Measurements from ENCODE around the gene F5.
A peak's percentile ranks its signal among the peaks of the same experiment; 100 is the strongest.

F5 gene

GRCh38 chr1:169475806-169476387 is 110.4 kb downstream of the F5 start:
- DNase-seq: no peak

- no peak for DNase-seq
These were observed 111.8 kb downstream of the F5 start for GRCh38 chr1:169474302-169474995.

GRCh38 chr1:169473347-169473746 is 112.9 kb downstream of the F5 start:
- DNase-seq: no peak

GRCh38 chr1:169472738-169473137 is 113.5 kb downstream of the F5 start:
- DNase-seq: no peak

- DNase-seq: no peak
These were observed 117.3 kb downstream of the F5 start for GRCh38 chr1:169468982-169469381.

- peak; percentile 37 for DNase-seq
These were observed 119.7 kb downstream of the F5 start for GRCh38 chr1:169466259-169467230.

GRCh38 chr1:169465281-169465680 is 121.0 kb downstream of the F5 start:
- no peak for DNase-seq
